ENCODE data around the gene NFIL3. TPM values are rescaled to one million over a fixed set of nuclear protein-coding genes. Genes with fewer than 3 reads are reported as not detected.

NFIL3 gene
- total RNA-seq, 1 donor: 105 TPM

DNA sequence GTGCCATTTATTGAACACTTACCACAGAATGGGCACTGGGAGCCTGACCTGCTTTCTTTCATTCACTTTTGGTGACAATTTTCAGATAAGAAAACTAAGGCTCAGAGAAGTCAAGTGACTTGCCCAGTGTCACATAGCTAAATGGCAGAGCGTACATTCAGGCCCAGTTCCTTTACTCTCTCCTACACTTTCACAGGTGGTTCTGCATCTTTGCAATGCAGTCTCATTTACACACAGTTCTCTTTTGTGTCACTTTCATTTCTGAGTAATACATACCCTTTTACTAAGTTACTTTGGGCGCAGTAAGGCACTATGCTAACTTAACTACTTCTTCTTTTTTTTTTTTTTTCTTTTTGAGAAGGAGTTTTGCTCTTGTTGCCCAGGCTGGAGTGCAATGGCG lies 8.3 kb downstream of the NFIL3 start:
- H3K9me3 ChIP-seq (ENCODE audit: low read depth, low read length): no peaks in the 10 kb centered on the region
- H3K27me3 ChIP-seq (ENCODE audit: insufficient read depth, low read length): peaks cover 12% of the 10 kb centered on the region
- H3K4me3 ChIP-seq (ENCODE audit: low read length): no peak overlapping the region
- H3K4me1 ChIP-seq (ENCODE audit: insufficient read depth, low read length): peaks cover 57% of the 10 kb centered on the region

DNA sequence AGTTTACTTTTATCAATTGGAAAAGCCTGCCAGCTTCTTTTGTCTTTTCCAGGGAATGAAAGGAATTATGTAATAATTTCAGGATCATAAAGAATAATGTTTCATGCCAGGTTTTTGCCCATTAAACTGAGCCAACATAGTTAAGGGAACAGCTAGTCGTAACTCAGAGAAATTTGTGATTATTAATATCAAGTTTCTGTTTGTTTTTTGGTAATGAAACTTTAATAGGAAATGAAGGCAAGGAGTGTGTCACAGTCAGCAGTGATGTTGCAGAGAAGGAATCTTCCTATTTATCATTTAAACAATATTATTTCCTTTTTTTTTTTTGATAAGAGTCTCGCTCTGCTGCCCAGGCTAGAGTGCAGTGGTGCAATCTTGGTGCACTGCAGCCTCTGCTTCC lies 10.7 kb downstream of the NFIL3 start:
- H3K4me1 ChIP-seq (ENCODE audit: insufficient read depth, low read length): peaks cover 55% of the 10 kb centered on the region
- H3K9me3 ChIP-seq (ENCODE audit: low read depth, low read length): no peaks in the 10 kb centered on the region
- H3K4me3 ChIP-seq (ENCODE audit: low read length): no peak overlapping the region
- no peaks in the 10 kb centered on the region for H3K27me3 ChIP-seq (ENCODE audit: insufficient read depth, low read length)

DNA sequence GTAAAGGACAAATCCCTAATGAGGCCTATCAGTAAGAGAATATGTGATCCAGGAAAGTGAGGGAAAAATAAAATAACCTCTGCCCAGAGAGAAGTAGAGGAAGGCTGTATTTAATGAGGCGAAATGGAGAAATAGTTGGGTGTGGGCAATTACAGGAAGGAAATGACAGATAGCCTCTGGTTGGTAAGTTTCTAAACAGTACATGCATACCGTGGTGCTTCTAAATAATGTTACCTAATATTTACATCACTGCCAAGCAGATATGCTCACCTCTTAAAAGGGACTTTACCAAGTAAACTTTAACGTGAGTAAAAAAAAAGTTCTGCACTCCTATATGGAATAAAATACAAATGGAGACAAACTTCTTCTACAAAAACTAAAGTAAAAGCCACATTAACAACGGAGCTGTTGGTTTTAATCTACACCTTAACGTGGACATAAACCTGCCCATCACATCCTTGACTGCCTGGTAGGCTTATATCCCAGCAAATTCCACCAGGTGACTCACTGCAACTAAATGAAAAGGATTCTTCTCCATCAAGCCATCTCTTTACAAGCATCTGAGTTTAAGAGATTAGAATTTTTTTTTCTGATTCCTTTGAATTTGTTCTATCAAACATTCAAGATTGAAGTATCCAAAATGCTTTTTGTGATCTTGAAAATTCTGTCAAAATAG lies 12.4 kb downstream of the NFIL3 start:
- H3K4me3 ChIP-seq (ENCODE audit: low read length): no peak overlapping the region

DNA sequence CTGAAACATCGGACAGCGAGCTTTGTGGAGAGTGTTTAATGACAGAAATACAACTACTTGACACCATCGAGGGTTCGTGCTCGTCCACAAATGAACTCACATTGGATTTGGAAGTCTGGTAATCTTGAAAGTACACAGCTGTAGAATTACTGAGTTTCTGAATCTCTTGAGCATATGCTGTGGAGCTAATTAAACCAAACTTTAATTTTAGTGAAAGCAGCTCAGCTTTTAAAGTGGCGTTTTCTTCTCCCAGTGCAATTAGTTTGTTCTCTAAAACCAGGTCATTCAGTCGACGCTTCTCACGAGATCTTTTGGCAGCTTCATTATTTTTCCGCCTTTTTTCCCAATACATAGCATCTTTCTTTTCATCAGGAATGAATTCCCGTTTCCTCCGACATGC lies 13.5 kb downstream of the NFIL3 start:
- Histone ChIP-seq H3K4me1 (ENCODE audit: insufficient read depth, low read length) (peaks cover 50% of the 10 kb centered on the region), H3K9me3 (ENCODE audit: low read depth, low read length) (no peaks in the 10 kb centered on the region), H3K4me3 (ENCODE audit: low read length) (no peak overlapping the region), H3K27me3 (ENCODE audit: insufficient read depth, low read length) (no peaks in the 10 kb centered on the region)

More for the DNA sequence above, 12.4 kb downstream of the NFIL3 start:
- H3K9me3 ChIP-seq (ENCODE audit: low read depth, low read length): no peaks in the 10 kb centered on the region
- no peaks in the 10 kb centered on the region for H3K27me3 ChIP-seq (ENCODE audit: insufficient read depth, low read length)
- peaks cover 60% of the 10 kb centered on the region for H3K4me1 ChIP-seq (ENCODE audit: insufficient read depth, low read length)

DNA sequence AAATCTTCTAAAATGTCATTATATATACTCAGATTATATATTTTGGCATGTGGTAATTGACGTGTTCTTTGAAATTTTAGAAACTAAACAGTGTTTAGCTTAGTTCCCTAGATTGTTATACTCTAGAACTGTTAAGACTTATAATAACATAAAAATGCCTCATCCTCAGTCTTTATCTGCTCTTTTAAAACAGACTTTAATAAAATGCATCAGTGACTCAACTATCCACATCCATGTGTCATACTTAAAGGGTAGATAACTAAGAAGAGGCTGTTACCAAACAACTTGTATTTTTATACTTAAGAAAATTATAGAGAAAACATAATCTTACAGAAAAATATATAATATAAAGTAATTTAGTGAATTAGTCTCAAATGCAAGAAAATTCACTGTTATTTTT lies 15.2 kb downstream of the NFIL3 start:
- H3K27me3 ChIP-seq (ENCODE audit: insufficient read depth, low read length): no peaks in the 10 kb centered on the region
- no peaks in the 10 kb centered on the region for H3K9me3 ChIP-seq (ENCODE audit: low read depth, low read length)
- no peak overlapping the region for H3K4me3 ChIP-seq (ENCODE audit: low read length)
- H3K4me1 ChIP-seq (ENCODE audit: insufficient read depth, low read length): peaks cover 49% of the 10 kb centered on the region

DNA sequence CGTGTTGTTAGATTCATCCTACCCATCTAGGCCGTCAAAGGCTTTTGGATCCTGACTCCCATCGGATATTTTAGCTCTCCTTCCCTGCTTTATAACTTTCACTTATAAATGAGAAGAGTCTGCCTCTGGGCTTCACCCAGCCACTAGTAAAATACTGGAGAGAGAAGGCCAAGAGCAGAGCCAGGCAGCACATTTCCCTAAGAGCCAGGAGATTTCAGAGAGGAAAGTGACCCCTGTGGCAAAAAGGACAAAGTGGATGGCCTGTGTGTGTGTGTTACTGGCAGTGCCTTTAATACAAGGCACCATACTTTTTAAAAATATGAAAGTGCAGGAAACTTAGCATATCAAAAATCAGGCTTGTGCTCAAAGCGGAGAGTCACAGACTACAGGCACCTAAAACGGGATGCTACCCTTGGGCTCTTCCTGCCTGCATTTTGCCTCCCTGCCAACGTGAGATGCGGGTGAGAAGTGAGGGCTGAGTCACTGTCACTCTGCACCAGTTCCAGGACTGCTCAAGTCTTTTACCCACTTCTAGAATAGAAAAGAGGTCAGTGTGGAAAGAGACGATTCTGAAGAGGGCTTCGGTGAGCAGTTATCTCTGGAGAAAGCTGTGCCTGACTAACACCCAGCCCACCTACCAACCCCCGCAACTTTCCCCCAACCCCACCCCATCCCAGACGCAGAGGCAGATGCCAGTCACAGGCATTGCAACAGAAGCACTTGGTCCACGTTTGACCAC lies 15.9 kb downstream of the NFIL3 start:
- Histone ChIP-seq H3K27me3 (ENCODE audit: insufficient read depth, low read length) (no peaks in the 10 kb centered on the region), H3K9me3 (ENCODE audit: low read depth, low read length) (no peaks in the 10 kb centered on the region), H3K4me1 (ENCODE audit: insufficient read depth, low read length) (peaks cover 48% of the 10 kb centered on the region), H3K4me3 (ENCODE audit: low read length) (no peak overlapping the region)

DNA sequence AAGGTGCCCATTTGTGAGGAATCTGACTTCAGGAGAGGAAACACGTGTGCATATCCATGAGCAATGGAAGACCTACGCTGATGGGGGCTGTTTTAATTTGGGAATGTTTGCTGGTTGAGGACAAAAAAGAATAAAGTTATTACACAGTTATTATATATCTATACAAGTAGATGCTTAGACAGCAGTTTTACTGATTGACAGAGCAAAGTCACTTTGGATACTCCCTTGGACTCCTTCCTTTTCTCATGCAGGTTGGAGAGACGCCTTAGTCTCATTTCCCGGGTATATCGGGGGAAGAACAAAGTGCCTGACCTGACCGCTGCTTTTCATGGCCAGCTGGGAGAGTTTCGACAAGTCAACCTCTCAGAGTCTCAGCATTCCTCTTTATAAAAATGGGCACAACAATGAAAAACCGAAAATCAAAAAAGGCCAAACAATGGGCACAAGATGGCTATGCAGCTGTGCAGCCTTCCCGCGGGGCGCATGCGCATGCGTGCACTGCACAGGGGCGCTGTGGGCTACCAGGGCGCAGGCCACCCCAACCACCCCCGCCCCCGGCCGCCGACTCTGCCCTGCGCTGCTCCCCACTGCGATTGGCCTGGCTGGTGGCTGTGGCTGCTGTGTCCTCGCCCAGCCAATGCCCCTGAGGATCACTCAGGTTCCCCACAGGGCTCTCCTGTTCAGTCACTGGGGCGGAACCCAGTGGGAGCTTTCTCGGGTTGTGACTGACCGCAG lies 18.1 kb downstream of the NFIL3 start:
- Histone ChIP-seq H3K9me3 (ENCODE audit: low read depth, low read length) (no peaks in the 10 kb centered on the region), H3K27me3 (ENCODE audit: insufficient read depth, low read length) (no peaks in the 10 kb centered on the region), H3K4me3 (ENCODE audit: low read length) (no peak overlapping the region), H3K4me1 (ENCODE audit: insufficient read depth, low read length) (peaks cover 32% of the 10 kb centered on the region)

DNA sequence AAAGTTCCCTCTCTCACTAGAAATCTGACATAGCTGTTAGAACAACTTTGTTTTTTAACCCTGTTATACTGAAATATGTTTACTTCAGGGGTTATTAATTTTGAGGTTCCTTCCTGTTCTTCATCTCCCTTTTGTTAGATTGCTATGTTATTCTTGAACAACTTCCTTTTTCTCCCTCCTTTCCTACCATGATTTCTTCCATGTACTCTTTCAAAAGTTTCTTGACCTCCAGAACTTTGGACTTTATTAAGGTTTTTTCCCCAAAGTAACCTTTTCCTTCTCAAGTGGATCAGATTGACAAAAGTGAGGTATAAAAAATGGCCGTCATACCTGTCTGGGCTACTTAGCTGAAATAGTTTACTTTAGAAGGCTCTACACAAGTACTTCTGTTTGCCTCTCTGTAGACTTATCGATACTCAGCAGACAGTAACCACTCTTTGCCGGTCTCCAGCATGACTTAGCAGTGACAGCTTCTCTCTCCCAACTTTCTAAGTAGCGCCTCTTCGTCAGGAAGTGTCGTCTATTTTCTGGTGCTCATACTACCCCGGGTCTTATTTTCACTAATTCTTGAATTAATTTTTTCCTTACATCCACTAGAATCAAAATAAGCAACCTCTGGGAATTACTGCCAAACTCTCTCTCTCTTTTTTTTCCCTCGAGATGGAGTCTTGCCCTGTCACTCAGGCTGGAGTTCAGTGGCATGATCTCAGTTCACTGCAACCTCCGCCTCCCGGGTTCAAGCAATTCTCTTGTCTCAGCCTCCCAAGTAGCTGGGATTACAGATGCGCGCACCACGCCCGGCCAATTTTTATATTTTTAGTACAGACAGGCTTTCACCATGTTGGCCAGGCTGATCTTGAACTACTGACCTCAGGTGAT lies 19.7 kb downstream of the NFIL3 start:
- Histone ChIP-seq H3K4me1 (ENCODE audit: insufficient read depth, low read length) (peaks cover 21% of the 10 kb centered on the region), H3K27me3 (ENCODE audit: insufficient read depth, low read length) (no peaks in the 10 kb centered on the region), H3K4me3 (ENCODE audit: low read length) (no peak overlapping the region), H3K9me3 (ENCODE audit: low read depth, low read length) (no peaks in the 10 kb centered on the region)

DNA sequence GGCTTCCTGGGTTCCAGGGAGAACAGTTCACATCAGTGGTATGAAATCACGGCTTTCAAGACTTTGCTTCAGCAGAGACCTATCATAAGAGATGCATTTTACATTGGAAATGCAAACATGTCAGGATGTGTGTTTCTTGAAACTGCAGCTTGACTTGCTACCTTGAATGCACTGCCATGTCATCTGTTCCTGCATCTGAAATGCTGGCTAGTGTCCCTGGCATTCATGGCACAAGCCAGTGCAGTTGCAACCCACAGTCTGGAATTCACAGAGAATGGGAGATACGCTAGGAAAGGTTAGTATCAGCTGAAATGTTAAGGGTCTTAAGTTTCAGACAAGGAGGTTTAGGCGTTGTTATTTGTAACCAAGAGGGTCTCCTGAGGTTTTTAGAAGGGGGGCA lies 24.7 kb downstream of the NFIL3 start:
- Histone ChIP-seq H3K4me3 (ENCODE audit: low read length) (no peak overlapping the region), H3K27me3 (ENCODE audit: insufficient read depth, low read length) (no peaks in the 10 kb centered on the region), H3K9me3 (ENCODE audit: low read depth, low read length) (no peaks in the 10 kb centered on the region), H3K4me1 (ENCODE audit: insufficient read depth, low read length) (peaks cover 32% of the 10 kb centered on the region)

DNA sequence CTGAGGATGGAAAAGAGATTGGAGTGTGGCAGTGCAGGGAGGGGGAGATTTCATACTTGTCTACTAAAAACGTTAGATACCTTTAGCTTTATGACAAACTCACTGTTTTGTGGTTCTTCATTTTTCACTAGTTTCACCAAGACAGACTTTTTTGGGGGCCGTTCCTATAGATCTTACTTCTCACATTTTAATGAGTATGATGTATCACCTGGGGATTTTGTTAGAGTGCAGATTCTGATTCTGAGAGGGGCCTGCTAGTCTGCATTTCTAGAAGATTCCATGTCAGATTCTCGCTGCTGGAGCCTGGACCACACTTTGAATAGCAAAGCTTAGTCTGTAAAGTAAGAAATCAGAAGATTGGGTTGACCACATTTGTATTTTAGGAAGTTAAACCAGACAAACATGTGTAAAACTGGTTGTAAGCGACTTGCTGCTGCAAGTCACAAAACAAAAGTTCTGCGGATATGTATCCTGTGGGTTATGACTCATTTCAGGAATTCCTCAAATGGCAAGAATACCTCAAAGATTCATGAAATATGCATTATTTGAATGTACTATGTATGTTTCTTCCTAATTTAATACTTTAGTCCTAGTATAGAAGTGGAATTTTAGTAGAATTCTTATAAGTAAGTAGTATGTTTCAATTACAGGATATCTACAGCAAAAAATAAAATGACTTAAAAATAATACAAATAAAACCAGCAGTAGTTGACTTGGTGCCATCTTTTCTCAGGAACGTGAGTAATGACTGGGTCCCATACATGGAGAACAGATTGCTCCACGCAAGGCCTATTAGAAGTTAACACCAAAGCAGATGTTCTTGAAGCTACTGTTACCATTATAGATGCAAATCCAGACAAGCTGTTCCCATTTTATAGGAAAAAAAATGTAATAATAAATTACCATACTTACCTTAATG lies 27.8 kb downstream of the NFIL3 start:
- Histone ChIP-seq H3K4me1 (ENCODE audit: insufficient read depth, low read length) (peaks cover 21% of the 10 kb centered on the region), H3K9me3 (ENCODE audit: low read depth, low read length) (no peaks in the 10 kb centered on the region), H3K4me3 (ENCODE audit: low read length) (no peak overlapping the region), H3K27me3 (ENCODE audit: insufficient read depth, low read length) (no peaks in the 10 kb centered on the region)

DNA sequence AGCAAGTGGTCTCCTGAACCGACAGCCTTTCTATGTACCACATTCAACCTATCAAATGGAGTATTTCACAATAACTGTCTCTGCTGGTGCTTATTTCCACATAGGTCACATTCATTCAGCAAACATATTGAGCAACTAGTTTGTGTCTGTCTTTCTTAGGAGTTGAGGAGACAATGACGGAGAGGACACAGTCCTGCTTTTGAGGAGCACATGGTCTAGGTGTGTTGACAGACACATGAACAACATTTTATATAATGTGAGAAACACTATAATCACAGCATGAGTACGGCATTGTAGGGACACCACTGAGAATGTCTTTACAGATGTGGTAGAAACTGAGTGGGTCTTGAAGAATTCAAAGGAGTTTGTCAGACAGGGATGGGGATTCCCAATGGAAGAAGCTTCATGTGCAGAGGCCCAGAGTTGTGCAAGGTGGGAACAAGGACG lies 28.5 kb downstream of the NFIL3 start:
- Histone ChIP-seq H3K4me1 (ENCODE audit: insufficient read depth, low read length) (peaks cover 21% of the 10 kb centered on the region), H3K27me3 (ENCODE audit: insufficient read depth, low read length) (no peaks in the 10 kb centered on the region), H3K4me3 (ENCODE audit: low read length) (no peak overlapping the region), H3K9me3 (ENCODE audit: low read depth, low read length) (no peaks in the 10 kb centered on the region)

DNA sequence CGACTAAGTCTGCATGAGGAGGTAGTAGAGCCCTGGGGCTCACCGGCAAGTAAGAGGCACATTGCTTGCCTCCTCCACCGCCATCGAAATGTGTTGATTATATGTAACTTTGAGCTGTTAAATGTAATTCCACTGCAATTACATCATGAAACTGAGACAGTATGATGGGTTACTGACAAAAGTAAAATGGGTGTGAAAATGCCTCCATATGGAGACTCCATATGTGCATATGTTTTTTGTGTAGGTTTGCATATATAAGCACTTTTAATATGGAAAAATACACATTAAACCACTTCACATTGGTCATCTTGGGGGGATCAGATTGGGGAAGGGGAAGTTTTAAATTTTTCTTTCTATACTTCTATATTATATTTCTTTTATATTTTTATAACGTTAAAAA lies 29.8 kb downstream of the NFIL3 start:
- Histone ChIP-seq H3K4me1 (ENCODE audit: insufficient read depth, low read length) (peaks cover 21% of the 10 kb centered on the region), H3K27me3 (ENCODE audit: insufficient read depth, low read length) (no peaks in the 10 kb centered on the region), H3K9me3 (ENCODE audit: low read depth, low read length) (no peaks in the 10 kb centered on the region), H3K4me3 (ENCODE audit: low read length) (no peak overlapping the region)

DNA sequence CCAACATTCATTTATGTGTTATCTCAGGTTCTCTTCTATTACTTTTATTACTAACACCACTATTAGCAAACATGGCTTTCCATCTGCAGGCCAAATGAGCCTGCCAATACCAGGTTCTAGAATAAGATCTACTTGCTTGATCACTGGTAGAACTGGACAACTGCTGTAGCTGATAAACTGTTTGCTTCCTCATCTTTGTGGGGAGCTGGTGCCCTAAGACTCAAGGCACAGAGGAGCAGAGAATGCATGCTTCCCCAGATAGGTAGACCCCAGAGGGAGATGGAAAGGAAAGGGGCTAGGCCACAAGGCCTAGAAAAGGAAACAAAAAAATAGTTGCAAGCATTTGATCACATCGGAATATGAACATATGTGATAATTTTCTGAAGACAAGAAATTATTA lies 31.2 kb downstream of the NFIL3 start:
- Histone ChIP-seq H3K9me3 (ENCODE audit: low read depth, low read length) (no peaks in the 10 kb centered on the region), H3K4me1 (ENCODE audit: insufficient read depth, low read length) (peaks cover 21% of the 10 kb centered on the region), H3K4me3 (ENCODE audit: low read length) (no peak overlapping the region), H3K27me3 (ENCODE audit: insufficient read depth, low read length) (no peaks in the 10 kb centered on the region)

DNA sequence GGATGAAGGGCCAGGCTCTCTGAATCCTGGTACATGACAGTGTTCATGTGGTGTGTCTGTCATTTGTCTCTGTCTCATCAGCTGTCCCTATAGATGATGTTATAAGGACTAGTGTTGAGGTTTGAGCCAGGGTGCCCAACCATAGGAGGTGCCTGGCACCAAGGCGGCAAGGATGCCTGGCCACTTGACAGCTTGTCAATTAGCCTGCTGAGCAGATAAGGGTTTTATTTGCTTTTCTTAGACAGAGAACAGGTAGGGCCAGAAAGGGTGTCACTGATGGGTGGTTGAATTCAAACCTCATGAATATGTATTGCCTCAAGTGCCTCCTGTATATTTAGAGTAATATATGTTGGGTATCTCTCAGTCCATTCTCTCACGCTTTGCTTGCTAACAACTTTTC lies 31.8 kb downstream of the NFIL3 start:
- no peaks in the 10 kb centered on the region for H3K27me3 ChIP-seq (ENCODE audit: insufficient read depth, low read length)
- H3K4me3 ChIP-seq (ENCODE audit: low read length): no peak overlapping the region
- H3K9me3 ChIP-seq (ENCODE audit: low read depth, low read length): no peaks in the 10 kb centered on the region
- H3K4me1 ChIP-seq (ENCODE audit: insufficient read depth, low read length): peaks cover 21% of the 10 kb centered on the region
